Sciatic nerve (tissue), 2 donors: ENCODE measurements around the gene SYT15. TPM values are rescaled to one million over a fixed set of nuclear protein-coding genes. Genes with fewer than 3 reads are reported as not detected.
"Not testable (repeated sequence)": the region's sequence is repeated elsewhere in the genome, so short reads cannot be mapped to it uniquely, and the experiment has no call there.

ENCODE experiments used
- ATAC-seq: fragments of 200-7000 bp; cut with Tn5 transposase; one replicate; pipeline ENCODE4 v1.9.1; 2020; ENCODE audit warnings: mild to moderate bottlenecking, moderate library complexity
- DNase-seq: peaks from one replicate; pipeline ENCODE4 v3.0.0-alpha.2; 2020; ENCODE audit warnings: low spot score
- intact Hi-C: fragments of 100-400 bp; cut with DNase I; formaldehyde crosslinking; loops from one replicate; pipeline ENCODE4 v1.14.2; 2022
- total RNA-seq: library from RNA; stranded (reverse); fragmentation: NEBNext Ultra II Directional; extraction: Animal tissue kit (Norgen Biotek cat#: 25700); gene quantifications from one replicate; pipeline ENCODE4 v1.2.1, GENCODE V29; 2021
- donor health status: DM: no; HTN: no; CAD: no.
- donor health status: DM: no; HTN: no; CAD: no.

The SYT15 gene
- total RNA-seq, 1 donor from 2014 or later: 17.1 TPM

GRCh38 chr10:46554166-46554781, 24.7 kb upstream of the SYT15 start:
- ATAC-seq (no peak), DNase-seq (no peak)
- intact Hi-C loops: no loop called here

GRCh38 chr10:46555366-46555712, 23.6 kb upstream of the SYT15 start:
- DNase-seq (no peak), ATAC-seq (no peak)
- intact Hi-C loops: no loop called here

DNA sequence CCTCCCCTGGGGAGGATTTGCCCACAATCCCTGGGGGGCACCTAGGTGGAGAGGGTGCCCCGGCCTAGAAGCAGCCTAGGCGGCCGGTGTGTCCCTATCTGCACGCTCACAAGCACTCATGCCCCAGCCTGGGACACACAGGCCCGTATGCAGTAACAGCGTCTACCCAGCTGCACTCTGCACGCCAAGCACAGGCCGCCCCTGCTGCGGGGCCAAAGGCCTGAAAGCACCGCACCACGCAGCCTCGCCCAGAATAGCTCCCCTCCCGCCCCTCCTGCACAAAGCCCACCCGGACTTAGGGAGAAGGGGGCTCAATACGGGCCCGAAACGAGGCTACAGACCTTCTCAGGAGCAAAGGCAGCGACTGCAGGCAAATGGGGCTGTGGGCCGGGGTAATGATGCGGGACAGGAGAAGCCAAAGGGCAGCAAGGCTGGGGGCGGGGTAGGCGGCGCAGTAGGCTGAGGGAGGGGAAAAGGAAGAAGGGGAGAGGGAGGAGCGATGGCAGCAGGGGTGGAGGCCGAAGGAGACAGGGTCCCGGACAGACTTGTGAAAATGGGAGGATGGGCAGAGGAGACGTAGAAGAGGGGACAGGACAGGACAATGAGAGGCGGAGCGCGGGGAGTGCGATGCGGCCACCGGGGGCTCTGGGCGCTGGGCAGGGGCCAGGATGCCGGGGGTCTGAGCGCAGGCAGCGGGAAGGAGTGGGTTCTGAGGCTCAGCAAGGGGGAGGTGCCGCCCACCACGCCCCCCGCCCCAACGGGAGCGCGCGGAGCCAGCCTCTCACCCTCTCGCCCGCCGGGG, 23.0 kb upstream of the SYT15 start:
- DNase-seq (peak; percentile 63), ATAC-seq (peak; percentile 12)
- intact Hi-C loops: no loop called here

GRCh38 chr10:46556515-46557318, 22.2 kb upstream of the SYT15 start, which contains the start of gene GPRIN2:
GPRIN2 (minus strand) TSS chr10:46556658; CDS start chr10:46550736, 5,922 bp downstream.
- intact Hi-C loops: no loop called here
- DNase-seq (peak; percentile 66), ATAC-seq (no peak)

DNA sequence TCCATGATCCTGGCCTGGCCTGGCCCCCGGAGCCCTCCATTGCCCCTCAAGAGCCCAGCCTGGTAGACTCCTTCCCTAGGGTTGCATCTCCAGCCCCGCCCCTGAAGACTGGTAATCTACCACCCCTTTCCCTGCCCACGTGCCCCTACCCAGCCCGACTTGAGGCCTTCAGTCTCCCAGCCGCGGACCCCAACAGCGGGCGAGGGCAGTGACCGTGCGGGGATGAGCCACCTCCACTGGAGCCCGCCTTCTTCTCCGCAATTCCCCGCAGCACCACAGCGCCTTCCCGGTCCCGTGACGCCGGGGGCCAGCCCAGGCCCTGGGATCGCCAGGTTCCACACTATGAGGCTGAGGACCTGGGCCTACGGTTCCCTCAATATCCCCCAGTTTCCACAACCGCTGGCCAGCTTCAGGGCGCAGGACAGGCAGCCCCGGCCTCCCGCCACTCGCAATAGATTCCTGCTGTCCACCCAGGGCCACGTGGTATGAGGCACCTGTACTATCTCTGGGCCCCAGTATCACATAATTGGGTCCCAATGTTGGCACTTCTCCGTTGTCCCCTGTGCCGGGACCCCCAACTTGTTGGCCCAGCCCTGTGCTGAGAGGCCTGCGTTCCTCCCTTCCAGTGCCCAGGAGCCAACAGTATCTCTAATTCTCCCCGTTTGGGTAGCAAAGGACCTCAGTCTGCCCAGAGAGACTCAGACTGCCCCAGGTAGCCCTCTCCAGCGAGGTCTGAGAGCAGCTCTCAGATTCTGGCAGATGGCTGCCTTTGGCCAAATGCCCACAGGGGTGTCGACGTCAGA, 21.4 kb upstream of the SYT15 start:
- ATAC-seq: no peak

GRCh38 chr10:46558122-46558391, 20.9 kb upstream of the SYT15 start:
- intact Hi-C loops: no loop called here
- no peak for DNase-seq
- ATAC-seq: no peak

More for the DNA sequence above, 21.4 kb upstream of the SYT15 start:
- intact Hi-C loops: no loop called here
- DNase-seq: peak; percentile 70

DNA sequence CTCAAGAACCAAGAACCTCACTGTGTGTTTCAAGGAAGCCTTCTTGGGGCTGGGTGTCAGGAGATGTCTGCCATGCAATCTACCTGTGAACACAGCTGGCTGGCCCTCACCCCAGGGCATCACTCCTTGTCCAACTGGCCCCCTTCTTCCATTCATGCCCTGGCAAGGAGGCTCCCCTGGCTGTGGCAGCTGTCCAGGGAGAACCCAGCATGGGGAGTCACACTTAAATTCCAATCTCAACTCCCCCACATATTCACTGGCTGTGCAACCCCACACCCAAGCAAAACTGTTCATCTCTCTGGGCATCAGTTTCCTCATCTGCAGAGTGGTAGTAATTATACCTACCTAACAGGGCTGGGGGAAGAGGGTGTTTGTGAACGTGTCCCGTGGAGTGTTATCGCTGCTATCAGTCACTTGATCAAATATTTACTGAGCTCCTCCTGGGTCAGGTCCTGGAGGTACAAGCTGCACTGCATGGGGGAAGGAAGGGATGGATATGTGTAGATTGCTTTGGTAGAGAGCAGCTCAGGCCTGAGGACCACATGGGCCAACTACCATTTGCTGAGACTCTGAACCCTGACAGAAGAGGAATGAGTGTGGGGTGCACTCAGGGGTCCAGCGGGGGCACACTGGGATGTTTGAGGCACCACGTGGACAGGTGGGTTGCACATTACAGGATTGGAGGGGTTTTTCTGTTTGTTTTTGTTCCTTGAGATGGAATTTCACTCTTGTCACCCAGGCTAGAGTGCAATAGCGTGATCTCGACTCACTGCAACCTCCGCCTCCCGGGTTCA, 20.3 kb upstream of the SYT15 start:
- ATAC-seq (no peak), DNase-seq (peak; percentile 60)
- intact Hi-C loops: no loop called here

DNA sequence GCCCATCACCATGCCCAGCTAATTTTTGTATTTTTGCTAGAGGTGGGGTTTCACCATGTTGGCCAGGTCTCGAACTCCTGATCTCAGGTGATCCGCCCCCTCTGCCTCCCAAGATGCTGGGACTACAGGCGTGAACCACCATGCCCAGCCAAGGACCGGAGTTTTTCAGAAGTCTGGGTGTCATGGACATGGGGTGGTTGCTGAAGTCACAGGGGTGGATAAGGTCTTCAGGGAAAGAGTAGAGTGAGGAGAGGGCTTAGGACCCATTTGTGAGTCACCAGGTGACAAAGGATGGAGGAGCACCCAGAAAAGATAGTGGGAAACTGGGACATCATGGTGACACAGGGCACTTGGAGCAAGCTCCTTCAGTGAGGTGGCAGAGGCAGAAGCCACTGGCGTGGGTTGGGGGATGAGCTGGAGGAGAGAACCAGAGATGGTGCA, 19.7 kb upstream of the SYT15 start:
- ATAC-seq (no peak), DNase-seq (peak; percentile 55)

DNA sequence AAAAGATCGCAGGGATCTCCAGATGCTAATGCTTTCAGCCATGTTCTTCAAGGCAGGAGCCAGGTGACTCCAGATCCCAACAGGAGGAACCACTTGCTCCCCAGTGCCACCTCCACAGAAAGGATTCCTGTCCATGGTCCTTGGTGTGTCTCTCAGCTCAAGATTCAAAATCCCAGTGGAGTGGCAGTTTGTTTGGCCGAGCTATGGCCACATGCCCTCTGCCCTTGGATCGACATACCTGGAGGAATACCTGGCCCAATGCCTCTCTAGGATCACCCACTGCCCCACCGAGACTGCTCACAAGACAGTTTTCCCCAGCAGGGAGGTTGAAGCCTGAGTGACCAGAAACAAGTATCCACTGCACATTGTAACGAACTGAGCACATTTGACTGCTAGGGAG, 18.5 kb upstream of the SYT15 start:
- DNase-seq (peak; percentile 53), ATAC-seq (no peak)
- intact Hi-C loops: no loop called here

More for the DNA sequence above, 19.7 kb upstream of the SYT15 start:
- intact Hi-C loops: no loop called here

- ATAC-seq: no peak
- intact Hi-C loops: no loop called here
- DNase-seq: no peak
These were observed 18.0 kb upstream of the SYT15 start for GRCh38 chr10:46560952-46561351.

DNA sequence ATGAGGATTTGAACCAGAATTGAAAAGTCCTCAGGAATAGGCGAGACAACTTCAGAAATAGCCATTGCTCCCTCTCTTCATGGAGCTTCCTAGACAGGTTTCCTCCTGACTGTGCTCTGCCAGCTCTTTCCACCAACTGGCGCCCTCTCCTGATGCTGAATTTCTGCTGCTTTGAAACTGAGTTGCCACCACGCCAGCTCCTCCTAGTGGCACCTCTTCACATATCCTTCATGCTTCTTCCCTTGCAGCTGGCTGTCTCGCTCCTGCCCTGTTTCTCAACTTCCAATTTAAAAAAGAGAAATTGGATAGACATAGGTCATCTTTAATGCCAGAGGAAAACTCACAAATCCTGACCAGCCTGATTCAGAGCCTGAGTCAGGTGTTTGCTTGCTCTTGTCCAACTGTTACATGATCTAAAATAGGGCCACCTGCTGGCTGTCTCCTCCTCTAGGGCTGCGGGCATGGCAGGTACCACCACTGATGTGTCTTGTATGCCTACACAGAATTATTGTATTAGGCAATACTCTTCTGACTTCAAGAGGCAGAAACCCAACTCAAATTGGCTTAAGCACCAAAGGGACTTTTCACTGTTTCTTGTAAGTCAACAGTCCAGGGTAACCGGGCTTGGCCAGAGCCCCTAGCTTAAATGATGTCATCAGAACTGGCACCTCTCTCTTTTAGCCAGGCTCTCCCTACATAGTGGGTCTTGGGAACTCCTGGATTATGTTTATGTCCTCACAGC, 13.2 kb upstream of the SYT15 start:
- ATAC-seq (peak; percentile 86), DNase-seq (peak; percentile 74)
- intact Hi-C loops: not testable (repeated sequence)

GRCh38 chr10:46567151-46567550, 11.8 kb upstream of the SYT15 start:
- intact Hi-C loops, ATAC-seq, DNase-seq: not testable (repeated sequence)

DNA sequence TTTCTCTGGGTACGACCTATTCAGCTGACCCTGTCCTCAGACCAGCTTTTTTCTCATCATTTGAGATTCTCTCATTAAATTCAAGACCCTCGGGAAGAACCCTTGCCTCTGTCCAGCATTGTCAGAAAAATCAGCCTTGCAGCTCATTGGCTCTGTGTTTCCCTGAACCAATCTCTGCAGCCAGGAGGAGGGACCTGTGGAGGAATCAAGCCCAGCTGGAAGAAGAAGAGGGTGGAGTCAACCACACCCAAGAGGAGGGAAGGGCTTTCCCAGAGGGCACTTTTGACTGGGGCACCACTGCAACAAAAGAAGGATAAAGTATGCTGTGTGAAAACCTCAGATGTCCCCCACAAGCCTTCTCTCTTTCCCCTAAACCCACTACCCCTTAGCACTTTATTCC, 8.3 kb upstream of the SYT15 start:
- intact Hi-C loops, ATAC-seq, DNase-seq: not testable (repeated sequence)

- ATAC-seq, intact Hi-C loops, DNase-seq: not testable (repeated sequence)
These were observed 6.2 kb upstream of the SYT15 start for GRCh38 chr10:46572765-46573164.

DNA sequence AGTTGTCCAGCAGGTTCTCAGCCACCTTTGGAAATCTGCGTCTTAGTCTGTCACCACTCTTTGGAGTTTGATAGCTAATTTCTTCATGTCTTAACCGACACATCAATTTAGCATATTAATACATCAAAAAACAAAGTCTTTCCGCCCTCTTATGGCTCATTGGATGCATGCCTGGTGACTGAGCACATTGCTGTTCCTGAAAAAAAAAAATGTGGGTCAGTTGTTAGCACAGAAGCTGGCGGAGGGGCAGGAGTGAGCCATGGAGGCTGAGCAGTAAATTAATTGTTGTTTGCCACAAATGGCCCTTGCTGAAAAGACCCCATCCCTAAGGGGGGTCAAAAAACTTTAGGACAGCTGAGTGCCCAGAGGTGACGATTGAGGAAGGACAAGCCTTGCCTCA, 5.6 kb upstream of the SYT15 start:
- intact Hi-C loops, DNase-seq, ATAC-seq: not testable (repeated sequence)

DNA sequence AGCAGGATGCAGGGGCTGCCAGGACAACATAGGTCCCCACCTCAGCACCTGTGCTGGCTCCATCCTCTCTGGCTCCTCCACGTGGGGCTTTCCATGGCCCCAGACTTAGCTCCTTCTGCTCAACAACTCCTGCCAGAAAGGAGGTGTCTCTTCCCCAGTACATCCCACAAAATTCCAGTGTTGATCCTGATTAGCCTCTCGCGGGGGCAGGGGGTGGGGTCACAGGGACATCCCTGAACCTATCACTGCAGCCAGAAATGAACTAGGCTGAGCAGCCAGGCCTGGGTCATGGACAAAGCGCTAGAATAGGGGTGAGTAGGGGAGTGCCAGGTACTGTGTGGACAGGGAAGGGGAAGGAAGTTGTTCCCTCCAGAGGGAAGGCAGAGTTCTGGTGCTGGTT, 5.0 kb upstream of the SYT15 start:
- intact Hi-C loops, DNase-seq, ATAC-seq: not testable (repeated sequence)

DNA sequence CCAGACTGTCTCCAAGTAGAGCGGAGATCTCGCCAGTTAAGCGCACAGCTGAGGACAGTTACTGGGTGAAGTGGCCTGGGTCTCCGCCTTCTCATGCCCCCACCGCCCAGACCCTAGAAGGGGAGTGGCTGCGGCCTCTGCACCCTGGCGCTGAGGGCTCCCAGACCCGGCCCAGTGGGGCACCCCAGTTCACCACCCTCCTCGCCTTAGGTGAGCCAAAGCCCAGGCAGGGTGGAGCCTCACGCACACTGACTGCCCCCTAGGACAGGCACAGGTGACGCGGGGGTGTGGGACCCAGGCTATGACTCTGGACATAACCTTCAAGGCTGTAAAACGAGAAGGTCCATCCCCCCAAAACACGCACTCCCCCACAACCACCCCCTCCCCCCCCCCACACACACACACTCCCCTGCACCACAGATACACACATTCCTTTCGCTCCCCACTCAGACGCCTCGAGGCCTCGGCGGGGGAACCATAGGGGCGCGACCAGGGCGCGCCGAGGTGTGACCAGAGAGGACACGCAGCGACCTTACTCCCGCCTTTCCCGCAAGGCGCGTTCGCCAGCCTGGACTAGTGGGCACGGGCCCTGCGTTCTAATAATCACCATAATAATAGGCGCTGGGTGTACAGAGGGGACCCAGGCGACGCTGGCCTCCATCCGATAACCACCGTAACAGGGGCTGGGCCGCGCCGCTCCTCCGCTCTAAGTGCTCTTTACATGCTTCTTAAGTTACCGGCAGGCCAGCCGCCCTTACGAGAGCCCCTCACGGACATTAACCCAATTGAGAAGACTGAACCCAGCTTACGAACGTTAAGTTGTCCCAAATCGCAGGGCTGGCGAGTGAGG, 1.1 kb upstream of the SYT15 start:
- intact Hi-C loops, DNase-seq, ATAC-seq: not testable (repeated sequence)
